Hematopoietic multipotent progenitor cell (in vitro differentiated cells): ENCODE data around the gene HSPA12B. TPM values are rescaled to one million over a fixed set of nuclear protein-coding genes. Genes with fewer than 3 reads are reported as not detected.

Source experiments
- DNase-seq, 3 donors: peaks; one replicate each; pipeline ENCODE4 v3.0.0-alpha.2; 2011 to 2015; ENCODE audit warnings: low read depth in 2 of 3, low spot score in 2 of 3
- total RNA-seq: library from RNA; depleted of rRNA; stranded (reverse); fragments of >200 nt; gene quantifications from one replicate; pipeline ENCODE4 v1.2.3, GENCODE V29; 2012

Gene HSPA12B
- total RNA-seq, 1 donor = under 0.01 TPM

DNA sequence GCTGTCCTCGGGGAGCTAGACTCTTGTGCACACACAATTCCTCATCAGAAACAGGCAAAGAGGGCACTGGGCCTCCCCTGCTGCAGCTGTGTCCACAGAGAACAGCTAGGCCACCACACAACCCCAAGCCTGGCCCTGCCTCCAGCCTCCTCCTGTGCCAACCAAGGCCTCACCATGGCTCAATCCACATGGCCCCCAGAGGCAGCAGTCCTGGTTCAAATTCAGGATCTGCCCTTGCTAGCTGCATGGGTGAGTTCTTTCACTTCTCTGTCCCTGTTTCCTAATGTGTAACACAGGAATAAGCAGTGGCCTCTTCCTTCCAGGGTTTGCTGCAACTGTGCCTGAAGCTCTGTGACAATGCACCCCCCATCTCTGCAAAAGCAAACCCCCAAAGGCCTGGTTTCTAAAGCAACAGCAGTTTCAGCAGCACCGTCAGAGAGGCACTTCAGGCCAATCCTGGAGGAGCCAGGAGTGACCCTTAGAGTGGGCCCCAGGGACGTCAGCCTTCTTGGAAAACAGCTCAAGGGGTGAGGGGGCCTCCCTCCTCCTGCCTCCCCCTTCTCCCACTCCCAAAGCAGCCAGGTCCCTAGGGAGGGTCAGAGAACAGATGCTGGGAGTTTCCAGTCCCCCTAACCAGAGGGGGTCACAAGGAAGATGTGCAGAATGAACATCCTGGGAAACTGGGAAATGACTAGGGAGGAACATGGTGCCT, 32.8 kb downstream of the HSPA12B start:
- DNase-seq = no peak

GRCh38 chr20:3766422-3767109, 34.1 kb downstream of the HSPA12B start:
- no peak for DNase-seq

- DNase-seq = no peak
Observed at GRCh38 chr20:3767110-3767426, 34.6 kb downstream of the HSPA12B start.

- DNase-seq = peak; percentile 87 to 97 (median 97)
Observed at GRCh38 chr20:3767427-3768341, 35.2 kb downstream of the HSPA12B start, which contains the start of gene ADISSP. Gene ADISSP, minus strand, starts transcription at chr20:3767753. Its CDS starts 7,653 bp downstream, at chr20:3760100.

- DNase-seq = peak; percentile 75 to 88 (median 84)
Observed at GRCh38 chr20:3768342-3769130, 36.1 kb downstream of the HSPA12B start.

GRCh38 chr20:3771552-3772058, 39.1 kb downstream of the HSPA12B start:
- DNase-seq = no peak

DNA sequence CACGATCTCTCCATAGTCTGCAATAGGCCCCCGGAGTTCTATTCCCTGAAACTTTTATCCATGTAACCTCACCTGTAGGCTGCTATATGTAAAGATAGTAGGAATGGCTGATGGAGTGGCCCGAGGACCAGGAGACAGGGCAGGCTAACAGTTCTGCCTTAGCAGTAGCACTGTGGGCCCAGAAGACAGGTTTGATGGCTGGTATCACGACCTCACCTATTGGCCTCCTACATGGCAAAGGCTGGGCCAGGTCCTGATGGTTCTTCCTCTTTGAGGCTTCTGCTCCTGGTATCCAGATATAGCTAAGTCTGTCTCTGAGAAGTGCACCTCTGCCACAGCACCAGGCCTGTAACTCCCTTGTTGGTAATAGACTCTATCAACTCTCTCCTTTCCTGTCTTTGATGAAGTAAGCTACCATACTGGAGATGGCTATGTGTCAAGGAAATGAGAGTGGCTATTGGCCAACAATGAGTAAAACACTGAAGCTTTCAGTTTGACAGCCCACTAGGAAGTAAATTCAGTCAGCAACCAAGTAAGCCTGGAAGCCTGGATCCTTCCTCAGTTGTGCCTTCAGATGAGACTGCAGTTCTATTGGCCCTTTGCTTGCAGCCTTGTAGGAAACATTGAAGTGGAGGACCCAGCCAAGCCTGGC, 43.1 kb downstream of the HSPA12B start:
- no peak for DNase-seq

DNA sequence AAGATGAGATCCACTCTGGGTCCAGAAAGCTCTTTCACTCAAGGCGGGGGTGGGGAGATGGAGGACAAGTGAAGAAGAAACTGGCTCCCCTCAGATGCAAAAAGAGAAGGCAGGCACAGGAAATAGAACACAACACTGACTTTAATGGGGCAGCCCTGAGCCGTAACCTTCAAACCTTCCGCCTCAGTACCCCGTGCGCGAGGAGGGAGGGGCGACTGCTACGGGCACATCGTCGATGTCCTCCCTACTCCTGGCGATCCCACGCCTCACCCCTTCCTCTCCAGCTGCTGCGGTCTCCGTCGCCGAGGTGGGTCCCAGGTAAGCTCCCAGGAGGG, 44.9 kb downstream of the HSPA12B start:
- no peak for DNase-seq

- no peak for DNase-seq
Observed at GRCh38 chr20:3777716-3778629, 45.5 kb downstream of the HSPA12B start.

GRCh38 chr20:3778976-3779375, 46.5 kb downstream of the HSPA12B start:
- no peak for DNase-seq

DNA sequence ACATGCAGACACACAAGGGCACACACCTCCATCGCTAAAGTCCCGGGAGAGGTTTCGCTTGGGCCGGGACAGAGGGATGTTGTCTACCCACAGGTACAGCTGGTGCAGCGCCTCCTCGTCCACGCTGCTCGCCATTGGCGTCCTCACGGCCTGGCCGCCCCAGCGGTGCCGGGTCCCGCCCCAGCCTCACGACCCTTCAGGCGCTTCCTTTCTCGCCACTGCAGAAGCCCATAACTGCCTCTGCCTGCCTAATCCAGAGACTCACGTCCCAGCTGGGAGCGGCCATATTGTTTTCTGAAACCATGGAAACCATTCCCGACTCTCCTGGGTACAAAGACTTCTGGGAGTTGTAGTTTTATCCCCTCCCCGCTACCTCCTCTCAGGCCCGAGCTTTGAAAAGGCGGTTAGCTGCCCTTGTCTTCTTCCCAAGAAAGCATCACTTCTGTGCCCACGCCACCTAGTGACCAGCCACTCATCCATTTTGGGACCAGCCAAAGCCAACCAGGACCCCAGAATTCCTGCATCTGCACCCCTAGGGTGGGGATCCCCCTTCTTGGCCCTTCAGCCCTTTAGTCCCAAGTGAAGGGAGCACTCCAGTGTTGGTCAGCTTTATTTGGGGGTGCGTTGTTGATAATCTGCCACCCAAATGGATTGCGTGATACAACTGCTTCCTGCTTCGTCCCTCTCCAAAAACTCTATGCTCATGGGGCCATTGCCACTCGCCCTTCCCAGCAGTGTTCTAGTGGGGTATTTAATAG, 48.8 kb downstream of the HSPA12B start, which contains the start of gene SPEF1:
SPEF1 (minus strand) TSS at position 296 of the 758 bp plus-strand sequence; CDS start at position 135, 161 bp downstream.
- peak in 2 of 3 donors; percentile 76 to 84 for DNase-seq

- DNase-seq = no peak
Observed at GRCh38 chr20:3782597-3782996, 50.1 kb downstream of the HSPA12B start.

DNA sequence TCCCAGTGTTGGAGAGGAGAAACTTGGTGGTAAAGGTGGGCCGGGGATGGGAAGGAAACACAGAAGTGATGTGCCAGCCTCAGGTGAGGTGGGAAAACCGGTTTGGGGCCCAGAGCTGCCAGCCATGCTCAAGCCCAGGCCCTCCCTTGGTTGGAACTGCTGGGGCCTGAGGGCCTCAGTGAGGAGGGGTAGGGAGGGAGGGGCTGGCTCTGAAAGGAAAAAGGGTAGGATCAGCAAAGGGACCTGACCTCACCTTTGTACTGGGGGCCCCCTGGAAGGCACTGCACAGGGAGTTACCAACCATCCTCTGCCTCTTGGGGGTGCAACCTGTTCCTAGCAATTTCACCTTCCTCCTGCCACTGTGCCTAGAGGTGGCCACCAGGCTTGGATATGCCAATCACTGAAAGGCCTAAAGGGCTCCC, 50.6 kb downstream of the HSPA12B start:
- DNase-seq = no peak

- DNase-seq = no peak
Observed at GRCh38 chr20:3783511-3784195, 51.2 kb downstream of the HSPA12B start.

DNA sequence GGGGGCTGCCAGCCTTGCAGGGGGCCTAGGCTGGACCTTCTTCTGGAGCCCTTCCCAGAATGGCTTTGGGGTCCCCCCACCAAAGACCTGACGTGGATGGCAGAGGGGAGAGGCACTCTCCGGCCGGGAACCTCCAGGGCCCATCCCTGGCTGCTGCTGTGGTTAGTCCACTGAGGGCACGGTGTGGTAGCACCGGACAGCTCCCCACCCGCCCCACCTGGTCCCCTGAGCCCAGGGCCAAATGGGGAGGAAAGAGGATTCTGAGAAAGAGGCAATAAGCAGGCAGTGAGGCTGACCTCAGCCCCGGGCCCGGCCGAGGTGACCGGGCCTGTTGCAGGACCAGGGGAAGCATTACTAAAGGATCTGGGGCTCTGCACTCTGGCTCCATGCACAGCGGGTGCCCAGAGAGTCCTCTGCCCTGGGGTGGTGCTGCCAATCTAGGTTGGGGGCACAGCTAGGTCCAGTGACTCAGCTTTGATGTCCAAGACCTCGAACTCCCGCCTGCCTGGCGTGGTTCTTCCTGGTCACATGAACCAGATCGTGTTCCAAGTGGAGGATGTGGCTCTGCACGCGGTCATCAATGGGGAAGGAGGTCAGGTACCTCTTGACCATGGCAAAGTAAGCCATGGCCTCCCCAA, 51.9 kb downstream of the HSPA12B start:
- no peak for DNase-seq

- no peak for DNase-seq
Observed at GRCh38 chr20:3784863-3785239, 52.4 kb downstream of the HSPA12B start.
